Measurements from ENCODE around the gene ESD. TPM values are rescaled to one million over a fixed set of nuclear protein-coding genes. Genes with fewer than 3 reads are reported as not detected.

ESD gene
- total and polyA plus RNA-seq, 2 of the 13 experiments (the other 11 are each of a cell fraction or from before 2014, with no cell fraction given): 118 to 147 TPM

DNA sequence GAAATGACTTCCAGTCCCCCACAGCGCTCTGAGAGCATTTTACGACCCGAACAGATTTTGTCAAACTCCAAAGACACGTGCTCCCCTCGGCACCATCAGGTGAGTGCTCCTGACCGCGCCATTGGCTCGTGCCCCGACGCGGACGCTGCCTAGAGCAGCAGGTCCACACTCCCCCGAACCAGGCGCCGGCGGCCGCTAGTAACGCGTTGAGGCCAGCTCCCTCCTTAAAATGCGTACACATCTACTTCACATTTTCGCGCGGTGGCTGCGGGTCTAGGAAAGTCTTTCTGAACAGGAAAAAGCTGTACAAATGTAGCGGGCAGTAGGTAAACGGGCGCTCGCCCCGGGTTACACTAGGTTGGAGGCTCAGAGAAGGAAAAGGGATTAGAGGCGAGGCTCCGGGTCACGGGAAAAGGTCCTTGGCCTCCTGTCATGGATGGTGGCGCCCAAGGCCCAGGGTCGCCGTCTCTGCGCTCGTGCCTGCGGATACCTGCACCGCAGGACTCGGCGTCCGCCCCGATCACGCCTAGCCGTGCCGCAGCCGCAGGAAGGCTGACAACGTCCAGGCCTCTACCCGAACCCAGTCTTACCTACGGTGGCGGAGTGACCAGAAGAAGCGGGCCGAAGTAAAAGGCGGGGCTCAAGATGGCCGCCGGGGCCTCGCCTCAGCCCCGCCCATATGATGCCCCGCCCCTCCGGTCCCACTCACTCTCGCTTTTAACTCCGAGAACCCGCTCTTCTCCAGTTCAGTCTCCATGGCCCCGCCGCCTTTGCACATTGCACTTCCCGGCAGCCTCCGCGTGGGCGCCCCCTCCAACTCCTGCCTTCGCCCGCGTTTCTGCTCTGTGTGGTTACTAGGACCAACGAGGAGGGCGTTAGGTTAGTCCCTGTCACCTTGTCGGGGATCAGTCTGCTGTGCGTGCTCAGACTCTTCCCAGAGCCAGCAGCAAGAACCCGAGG lies at the start of gene ESD (continued):
- TF ChIP-seq, protein P1, sequence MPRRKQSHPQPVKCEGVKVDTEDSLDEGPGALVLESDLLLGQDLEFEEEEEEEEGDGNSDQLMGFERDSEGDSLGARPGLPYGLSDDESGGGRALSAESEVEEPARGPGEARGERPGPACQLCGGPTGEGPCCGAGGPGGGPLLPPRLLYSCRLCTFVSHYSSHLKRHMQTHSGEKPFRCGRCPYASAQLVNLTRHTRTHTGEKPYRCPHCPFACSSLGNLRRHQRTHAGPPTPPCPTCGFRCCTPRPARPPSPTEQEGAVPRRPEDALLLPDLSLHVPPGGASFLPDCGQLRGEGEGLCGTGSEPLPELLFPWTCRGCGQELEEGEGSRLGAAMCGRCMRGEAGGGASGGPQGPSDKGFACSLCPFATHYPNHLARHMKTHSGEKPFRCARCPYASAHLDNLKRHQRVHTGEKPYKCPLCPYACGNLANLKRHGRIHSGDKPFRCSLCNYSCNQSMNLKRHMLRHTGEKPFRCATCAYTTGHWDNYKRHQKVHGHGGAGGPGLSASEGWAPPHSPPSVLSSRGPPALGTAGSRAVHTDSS (CRISPR knock-in tag; conservative IDR thresholded peaks at IDR 0.05): 0 out of 2 replicates have a peak, but pooled peaks have one; percentile 66
- peak; percentile 89 for TF ChIP-seq AGO2 (optimal IDR thresholded peaks at IDR 0.05; ENCODE audit: low read depth, low read length)
- TF ChIP-seq ZNF784 (CRISPR knock-in tag; IDR thresholded peaks at IDR 0.05; ENCODE audit: borderline replicate concordance): 0 out of 2 replicates have a peak, but pooled peaks have one; percentile 38
- no peak for TF ChIP-seq ZNF646 (CRISPR knock-in tag; IDR thresholded peaks at IDR 0.05)
- peak; percentile 95 for TF ChIP-seq KDM5B (CRISPR knock-in tag; IDR thresholded peaks at IDR 0.05; ENCODE audit: borderline replicate concordance)
- no peak for TF ChIP-seq ATRX (CRISPR knock-in tag; IDR thresholded peaks at IDR 0.05; ENCODE audit: borderline replicate concordance)
- no peak; the same call in 1 of the 2 replicates for TF ChIP-seq DNMT3B (CRISPR knock-in tag; conservative IDR thresholded peaks at IDR 0.05)
- TF ChIP-seq ZKSCAN5 (CRISPR knock-in tag; IDR thresholded peaks at IDR 0.05): no peak; the same call in 1 of the 2 replicates
- peak; percentile 87; the same call in 1 of the 2 replicates for TF ChIP-seq ZNF253 (CRISPR knock-in tag; IDR thresholded peaks at IDR 0.05; ENCODE audit: borderline replicate concordance)
- no peak for TF ChIP-seq ZNF597 (CRISPR knock-in tag; IDR thresholded peaks at IDR 0.05)
- TF ChIP-seq, protein P2, sequence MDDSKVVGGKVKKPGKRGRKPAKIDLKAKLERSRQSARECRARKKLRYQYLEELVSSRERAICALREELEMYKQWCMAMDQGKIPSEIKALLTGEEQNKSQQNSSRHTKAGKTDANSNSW (CRISPR knock-in tag; IDR thresholded peaks at IDR 0.05; ENCODE audit: borderline replicate concordance): peak; percentile 73; the same call in 1 of the 2 replicates
- TF ChIP-seq BRD4 (CRISPR knock-in tag; IDR thresholded peaks at IDR 0.05): peak; percentile 81
- TF ChIP-seq ZNF749 (CRISPR knock-in tag; IDR thresholded peaks at IDR 0.05; ENCODE audit: borderline replicate concordance): no peak; the same call in 1 of the 2 replicates
- no peak; the same call in 1 of the 2 replicates for TF ChIP-seq ZNF772 (CRISPR knock-in tag; IDR thresholded peaks at IDR 0.05)
